Chondrocyte (in vitro differentiated cells): ENCODE data around the gene ROPN1. TPM values are rescaled to one million over a fixed set of nuclear protein-coding genes. Genes with fewer than 3 reads are reported as not detected.

ENCODE experiments used
- DNase-seq: peaks from one replicate; pipeline ENCODE4 v3.0.0; 2021; ENCODE audit warnings: mixed read lengths, low spot score
- H3K27ac Mint-ChIP-seq: one replicate; pipeline ENCODE4 v1.8.0; 2021; ENCODE audit warnings: mild to moderate bottlenecking, moderate library complexity, mixed read lengths; ENCODE audit not compliant: unreplicated experiment
- H3K27me3 Mint-ChIP-seq: 2 replicates; pipeline ENCODE4 v1.8.0; 2021; ENCODE audit warnings: low read depth, mixed read lengths
- H3K36me3 Mint-ChIP-seq: 2 replicates; pipeline ENCODE4 v1.8.0; 2021; ENCODE audit warnings: low read depth, mixed read lengths
- H3K4me1 Mint-ChIP-seq: 2 replicates; pipeline ENCODE4 v1.8.0; 2021; ENCODE audit warnings: low read depth, mild to moderate bottlenecking, mixed read lengths
- H3K4me3 Mint-ChIP-seq: one replicate; pipeline ENCODE4 v1.8.0; 2021; ENCODE audit warnings: mild to moderate bottlenecking, moderate library complexity, mixed read lengths; ENCODE audit not compliant: unreplicated experiment
- H3K9me3 Mint-ChIP-seq: 2 replicates; pipeline ENCODE4 v1.8.0; 2021; ENCODE audit warnings: low read depth, mixed read lengths
- total RNA-seq: library from RNA; stranded (reverse); gene quantifications from 3 replicates; pipeline ENCODE4 v1.2.1, GENCODE V29; 2021
- TF ChIP-seq, protein P1 (sequence below): fragments of 200-600 bp; sonication (generic); IDR thresholded peaks from 2 replicates; pipeline ENCODE4 v1.5.0; 2021; ENCODE audit warnings: antibody characterized with exemption, mild to moderate bottlenecking, moderate library complexity

The ROPN1 gene
- total RNA-seq, 1 donor from 2014 or later, result not detected

DNA sequence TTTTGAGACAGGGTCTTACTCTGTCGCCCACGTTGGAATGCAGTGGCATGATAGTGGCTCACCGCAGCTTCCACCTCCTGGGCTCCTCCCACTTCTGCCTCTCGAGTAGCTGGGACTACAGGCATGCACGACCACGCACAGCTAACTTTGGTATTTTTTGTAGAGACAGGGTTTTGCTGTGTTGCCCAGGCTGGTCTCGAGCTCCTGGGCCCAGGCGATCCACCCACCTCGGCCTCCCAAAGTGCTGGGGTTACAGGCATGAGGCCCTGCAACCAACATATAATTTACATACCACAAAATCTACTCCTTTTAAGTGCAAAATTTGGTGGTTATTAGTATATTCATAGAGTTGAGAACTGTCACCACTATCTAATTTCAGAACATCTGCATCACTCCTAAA is 62.6 kb downstream of the ROPN1 start:
- Mint-ChIP-seq H3K4me1 (no peaks in the 10 kb centered on the region), H3K4me3 (no peak overlapping the region), H3K27ac (no peak overlapping the region), H3K36me3 (peaks cover 20% of the 10 kb centered on the region), H3K27me3 (no peaks in the 10 kb centered on the region), H3K9me3 (peaks cover 2% of the 10 kb centered on the region)
- TF ChIP-seq, protein P1, sequence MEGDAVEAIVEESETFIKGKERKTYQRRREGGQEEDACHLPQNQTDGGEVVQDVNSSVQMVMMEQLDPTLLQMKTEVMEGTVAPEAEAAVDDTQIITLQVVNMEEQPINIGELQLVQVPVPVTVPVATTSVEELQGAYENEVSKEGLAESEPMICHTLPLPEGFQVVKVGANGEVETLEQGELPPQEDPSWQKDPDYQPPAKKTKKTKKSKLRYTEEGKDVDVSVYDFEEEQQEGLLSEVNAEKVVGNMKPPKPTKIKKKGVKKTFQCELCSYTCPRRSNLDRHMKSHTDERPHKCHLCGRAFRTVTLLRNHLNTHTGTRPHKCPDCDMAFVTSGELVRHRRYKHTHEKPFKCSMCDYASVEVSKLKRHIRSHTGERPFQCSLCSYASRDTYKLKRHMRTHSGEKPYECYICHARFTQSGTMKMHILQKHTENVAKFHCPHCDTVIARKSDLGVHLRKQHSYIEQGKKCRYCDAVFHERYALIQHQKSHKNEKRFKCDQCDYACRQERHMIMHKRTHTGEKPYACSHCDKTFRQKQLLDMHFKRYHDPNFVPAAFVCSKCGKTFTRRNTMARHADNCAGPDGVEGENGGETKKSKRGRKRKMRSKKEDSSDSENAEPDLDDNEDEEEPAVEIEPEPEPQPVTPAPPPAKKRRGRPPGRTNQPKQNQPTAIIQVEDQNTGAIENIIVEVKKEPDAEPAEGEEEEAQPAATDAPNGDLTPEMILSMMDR, result no peak
- DNase-seq, result no peak

DNA sequence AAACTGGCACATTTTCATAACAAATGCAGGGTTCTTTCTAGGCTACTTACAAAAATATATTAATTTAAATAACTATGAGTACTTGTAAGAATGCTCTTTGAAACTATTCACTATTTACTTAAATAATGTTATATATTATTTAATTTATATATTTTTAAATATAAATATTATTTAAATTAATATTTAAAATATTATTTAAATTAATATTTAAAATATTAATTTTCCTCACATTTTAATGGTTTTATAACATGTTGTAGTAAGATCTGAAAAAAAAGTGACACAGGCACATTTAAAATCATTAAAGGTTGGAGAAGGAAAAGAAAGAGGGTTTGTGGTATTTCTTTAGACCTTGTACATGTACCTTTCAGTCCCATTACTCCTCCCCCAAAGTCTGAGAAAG is 65.5 kb downstream of the ROPN1 start:
- peaks cover 25% of the 10 kb centered on the region for H3K9me3 Mint-ChIP-seq
- no peak overlapping the region for H3K4me3 Mint-ChIP-seq
- TF ChIP-seq, protein P1, result no peak
- no peak for DNase-seq
- H3K27ac Mint-ChIP-seq, result no peak overlapping the region
- H3K4me1 Mint-ChIP-seq, result no peaks in the 10 kb centered on the region
- peaks cover 36% of the 10 kb centered on the region for H3K36me3 Mint-ChIP-seq
- H3K27me3 Mint-ChIP-seq, result no peaks in the 10 kb centered on the region

DNA sequence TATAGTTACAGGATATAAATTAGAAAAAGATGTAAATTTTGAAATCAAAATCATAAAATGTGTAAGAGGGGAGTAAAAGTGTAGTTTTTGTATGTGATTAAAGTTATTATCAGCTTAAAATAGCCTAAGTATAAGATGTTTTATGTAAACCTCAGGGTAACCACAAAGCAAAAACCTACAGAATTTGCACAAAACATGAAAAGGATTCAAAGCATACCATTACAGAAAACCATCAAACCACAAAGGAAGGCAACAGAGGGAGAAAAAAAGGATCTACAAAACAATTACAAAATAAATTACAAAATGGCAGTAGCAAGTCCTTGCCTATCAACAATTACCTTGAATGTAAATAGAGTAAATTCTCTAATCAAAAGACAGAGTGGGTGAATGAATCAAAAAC is 71.1 kb downstream of the ROPN1 start:
- Mint-ChIP-seq H3K4me1 (no peaks in the 10 kb centered on the region), H3K4me3 (no peak overlapping the region), H3K9me3 (peaks cover 40% of the 10 kb centered on the region), H3K27me3 (no peaks in the 10 kb centered on the region), H3K36me3 (peaks cover 45% of the 10 kb centered on the region), H3K27ac (no peak overlapping the region)
- no peak for DNase-seq
- TF ChIP-seq, protein P1, result no peak

DNA sequence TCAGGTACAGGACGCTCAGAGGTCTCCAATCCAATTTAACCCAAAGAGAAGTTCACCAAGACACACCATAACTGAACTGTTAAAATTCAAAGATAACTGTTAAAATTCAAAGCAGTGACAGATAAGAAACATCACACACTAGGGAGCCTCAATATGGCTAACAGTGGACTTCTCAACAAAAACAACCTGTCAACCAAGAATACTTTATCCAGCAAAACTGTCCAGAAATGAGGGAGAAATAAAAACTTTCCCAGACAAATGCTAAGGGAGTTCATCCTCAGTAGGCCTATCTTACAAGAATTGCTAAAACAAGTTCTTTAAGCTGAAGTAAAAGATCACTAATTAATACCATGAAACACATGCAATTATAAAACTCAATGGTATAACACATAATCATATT is 71.5 kb downstream of the ROPN1 start:
- TF ChIP-seq, protein P1, result no peak
- Mint-ChIP-seq H3K4me1 (no peaks in the 10 kb centered on the region), H3K9me3 (peaks cover 40% of the 10 kb centered on the region), H3K27me3 (no peaks in the 10 kb centered on the region), H3K4me3 (no peak overlapping the region), H3K27ac (no peak overlapping the region), H3K36me3 (peaks cover 45% of the 10 kb centered on the region)
- no peak for DNase-seq

DNA sequence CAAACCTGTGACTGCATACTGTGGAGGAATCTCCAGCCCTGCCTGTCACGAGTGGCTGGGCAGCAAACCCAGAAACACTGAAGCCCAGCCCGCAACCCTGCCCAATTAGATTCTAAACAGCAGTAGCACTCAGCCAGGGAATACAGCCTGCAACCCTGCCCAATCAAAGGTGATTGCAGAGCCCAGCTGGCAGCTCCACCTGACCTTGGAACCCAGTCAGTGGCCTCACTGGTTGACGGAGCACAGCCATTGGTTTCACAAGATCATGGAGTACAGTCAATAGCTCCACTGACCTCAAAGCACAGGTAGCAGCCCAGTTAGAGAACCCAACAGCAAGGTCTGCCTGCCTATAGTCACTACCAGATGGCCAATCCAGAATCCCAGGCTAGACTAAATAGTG is 72.6 kb downstream of the ROPN1 start:
- H3K27ac Mint-ChIP-seq, result no peak overlapping the region
- H3K27me3 Mint-ChIP-seq, result no peaks in the 10 kb centered on the region
- H3K4me1 Mint-ChIP-seq, result no peaks in the 10 kb centered on the region
- peaks cover 44% of the 10 kb centered on the region for H3K36me3 Mint-ChIP-seq
- no peak for DNase-seq
- H3K4me3 Mint-ChIP-seq, result no peak overlapping the region
- TF ChIP-seq, protein P1, result no peak
- H3K9me3 Mint-ChIP-seq, result peaks cover 39% of the 10 kb centered on the region

Other genes with a start within 250 kb of the ROPN1 start
- gene MYLK, start 107.8 kb downstream of the ROPN1 start, total RNA-seq, result 319 to 405 TPM (median 393 TPM) in 3 replicates
- 23.9 to 34.5 TPM (median 25.4 TPM) in 3 replicates for gene CCDC14, start 30.9 kb downstream of the ROPN1 start, total RNA-seq
- gene KALRN, start 41.2 kb upstream of the ROPN1 start, total RNA-seq, result 27.1 to 38.4 TPM (median 31.9 TPM) in 3 replicates